ENCODE results near the gene TUSC2.

DNA sequence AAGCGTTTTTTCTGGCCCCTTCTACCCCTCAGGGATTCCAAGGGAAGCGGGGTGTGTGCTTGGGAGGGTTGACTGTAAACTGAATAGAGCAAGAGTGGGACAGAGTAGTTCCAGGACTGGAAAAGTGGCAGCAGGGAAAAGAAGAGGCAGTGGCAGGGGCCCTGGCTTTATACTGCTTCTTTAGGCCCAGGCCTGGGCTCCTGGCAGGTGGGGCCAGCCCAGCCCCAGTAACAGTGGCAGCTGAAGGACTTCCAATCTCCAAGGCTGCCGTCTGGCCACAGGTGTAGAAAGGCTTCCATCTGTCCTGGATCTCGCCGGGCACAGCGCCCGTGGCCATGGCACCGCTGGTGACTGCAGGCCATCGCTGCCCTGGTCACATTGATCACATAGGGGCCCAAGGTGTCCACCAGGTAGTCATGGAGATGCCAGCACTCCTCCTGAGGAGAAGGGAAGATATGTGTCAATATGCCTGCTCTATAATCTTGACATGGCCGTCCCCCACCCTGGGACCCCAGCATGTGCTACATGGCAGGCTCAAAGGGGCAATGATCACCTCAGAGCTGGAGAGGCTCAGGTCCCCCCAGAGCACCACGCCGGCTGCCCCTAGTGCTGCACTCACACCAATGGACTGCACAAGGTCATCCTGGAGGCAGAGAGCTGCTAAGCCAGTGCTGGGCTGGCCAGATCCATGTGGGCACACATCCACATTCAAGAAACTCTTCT, 34.8 kb downstream of the TUSC2 start:
- TF ChIP-seq SP1 (IDR thresholded peaks at IDR 0.05; ENCODE audit: low read depth, low read length) (no peak), KDM1A (IDR thresholded peaks at IDR 0.05; ENCODE audit: borderline replicate concordance, low read length) (no peak), POLR2A (IDR thresholded peaks at IDR 0.05; ENCODE audit: control extremely low read depth in 1 of 2, low read depth in 2 of 2, low read length in 2 of 2) (no peak), EGR1 (IDR thresholded peaks at IDR 0.05; ENCODE audit: borderline replicate concordance, low read depth, low read length) (no peak), TAF1 (IDR thresholded peaks at IDR 0.05; ENCODE audit: low read depth, low read length) (no peak)
- TF ChIP-seq, protein P1, sequence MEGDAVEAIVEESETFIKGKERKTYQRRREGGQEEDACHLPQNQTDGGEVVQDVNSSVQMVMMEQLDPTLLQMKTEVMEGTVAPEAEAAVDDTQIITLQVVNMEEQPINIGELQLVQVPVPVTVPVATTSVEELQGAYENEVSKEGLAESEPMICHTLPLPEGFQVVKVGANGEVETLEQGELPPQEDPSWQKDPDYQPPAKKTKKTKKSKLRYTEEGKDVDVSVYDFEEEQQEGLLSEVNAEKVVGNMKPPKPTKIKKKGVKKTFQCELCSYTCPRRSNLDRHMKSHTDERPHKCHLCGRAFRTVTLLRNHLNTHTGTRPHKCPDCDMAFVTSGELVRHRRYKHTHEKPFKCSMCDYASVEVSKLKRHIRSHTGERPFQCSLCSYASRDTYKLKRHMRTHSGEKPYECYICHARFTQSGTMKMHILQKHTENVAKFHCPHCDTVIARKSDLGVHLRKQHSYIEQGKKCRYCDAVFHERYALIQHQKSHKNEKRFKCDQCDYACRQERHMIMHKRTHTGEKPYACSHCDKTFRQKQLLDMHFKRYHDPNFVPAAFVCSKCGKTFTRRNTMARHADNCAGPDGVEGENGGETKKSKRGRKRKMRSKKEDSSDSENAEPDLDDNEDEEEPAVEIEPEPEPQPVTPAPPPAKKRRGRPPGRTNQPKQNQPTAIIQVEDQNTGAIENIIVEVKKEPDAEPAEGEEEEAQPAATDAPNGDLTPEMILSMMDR (IDR thresholded peaks at IDR 0.05; ENCODE audit: control extremely low read depth in 1 of 3, insufficient read depth in 1 of 3, low read depth in 1 of 3, low read length in 3 of 3): no peak
